AG04449 (cell line): Measurements from ENCODE around the gene HEATR5A.
"Not testable (repeated sequence)": the region's sequence is repeated elsewhere in the genome, so short reads cannot be mapped to it uniquely, and the experiment has no call there.

Source experiments
- CTCF ChIA-PET: fragments of 350-600 bp; formaldehyde crosslinking; extraction: SDS; loops from one replicate; lab custom pipeline; 2021; ENCODE audit warnings: antibody characterized with exemption; lab: Yijun Ruan, JAX
- POLR2A ChIA-PET: fragments of 400-600, 350-600 bp; formaldehyde crosslinking; extraction: SDS; loops from one replicate; lab custom pipeline; 2020; ENCODE audit warnings: antibody characterized with exemption, inconsistent platforms; lab: Yijun Ruan, JAX
- DNase-seq: peaks from one replicate; pipeline ENCODE4 v3.0.0-alpha.2; 2010; ENCODE audit warnings: low read depth, low spot score
- H3K4me3 ChIP-seq: 2 replicates; pipeline ENCODE4 v1.5.1; 2011; ENCODE audit warnings: low read depth, mild to moderate bottlenecking, control low read depth, low read length
- TF ChIP-seq, protein P1 (sequence below): IDR thresholded peaks from one replicate; pipeline ENCODE4 v1.5.1; 2011; ENCODE audit warnings: mild to moderate bottlenecking, moderate library complexity, low read length, control low read depth, inconsistent platforms; ENCODE audit not compliant: insufficient read depth; ENCODE audit errors: missing control alignments

Gene HEATR5A

DNA sequence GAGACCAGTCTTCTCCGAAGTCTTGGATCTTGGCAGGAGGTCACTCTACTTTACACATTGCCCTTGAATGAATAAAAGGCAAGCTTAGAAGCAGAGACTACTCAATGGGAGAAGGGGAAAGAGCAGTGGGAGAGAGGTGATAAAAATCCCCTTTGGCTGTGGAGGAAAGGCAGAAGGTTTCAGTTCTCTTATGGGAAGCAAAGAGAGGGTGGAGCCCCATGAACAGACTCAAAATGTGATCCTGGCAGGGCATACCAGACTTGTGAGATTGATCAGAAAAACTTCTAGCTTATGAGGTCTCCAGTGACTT is 163.2 kb downstream of the HEATR5A start:
- H3K4me3 ChIP-seq = no peak overlapping the region
- CTCF ChIA-PET = interaction anchor here (0.5 to 1.4 kb wide), 2 partner anchors 69 to 218 kb away, joined by 3 to 4 read pairs; no protein-coding TSS in a partner anchor
- TF ChIP-seq, protein P1, sequence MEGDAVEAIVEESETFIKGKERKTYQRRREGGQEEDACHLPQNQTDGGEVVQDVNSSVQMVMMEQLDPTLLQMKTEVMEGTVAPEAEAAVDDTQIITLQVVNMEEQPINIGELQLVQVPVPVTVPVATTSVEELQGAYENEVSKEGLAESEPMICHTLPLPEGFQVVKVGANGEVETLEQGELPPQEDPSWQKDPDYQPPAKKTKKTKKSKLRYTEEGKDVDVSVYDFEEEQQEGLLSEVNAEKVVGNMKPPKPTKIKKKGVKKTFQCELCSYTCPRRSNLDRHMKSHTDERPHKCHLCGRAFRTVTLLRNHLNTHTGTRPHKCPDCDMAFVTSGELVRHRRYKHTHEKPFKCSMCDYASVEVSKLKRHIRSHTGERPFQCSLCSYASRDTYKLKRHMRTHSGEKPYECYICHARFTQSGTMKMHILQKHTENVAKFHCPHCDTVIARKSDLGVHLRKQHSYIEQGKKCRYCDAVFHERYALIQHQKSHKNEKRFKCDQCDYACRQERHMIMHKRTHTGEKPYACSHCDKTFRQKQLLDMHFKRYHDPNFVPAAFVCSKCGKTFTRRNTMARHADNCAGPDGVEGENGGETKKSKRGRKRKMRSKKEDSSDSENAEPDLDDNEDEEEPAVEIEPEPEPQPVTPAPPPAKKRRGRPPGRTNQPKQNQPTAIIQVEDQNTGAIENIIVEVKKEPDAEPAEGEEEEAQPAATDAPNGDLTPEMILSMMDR = no peak
- POLR2A ChIA-PET = no interaction called here
- DNase-seq = no peak

DNA sequence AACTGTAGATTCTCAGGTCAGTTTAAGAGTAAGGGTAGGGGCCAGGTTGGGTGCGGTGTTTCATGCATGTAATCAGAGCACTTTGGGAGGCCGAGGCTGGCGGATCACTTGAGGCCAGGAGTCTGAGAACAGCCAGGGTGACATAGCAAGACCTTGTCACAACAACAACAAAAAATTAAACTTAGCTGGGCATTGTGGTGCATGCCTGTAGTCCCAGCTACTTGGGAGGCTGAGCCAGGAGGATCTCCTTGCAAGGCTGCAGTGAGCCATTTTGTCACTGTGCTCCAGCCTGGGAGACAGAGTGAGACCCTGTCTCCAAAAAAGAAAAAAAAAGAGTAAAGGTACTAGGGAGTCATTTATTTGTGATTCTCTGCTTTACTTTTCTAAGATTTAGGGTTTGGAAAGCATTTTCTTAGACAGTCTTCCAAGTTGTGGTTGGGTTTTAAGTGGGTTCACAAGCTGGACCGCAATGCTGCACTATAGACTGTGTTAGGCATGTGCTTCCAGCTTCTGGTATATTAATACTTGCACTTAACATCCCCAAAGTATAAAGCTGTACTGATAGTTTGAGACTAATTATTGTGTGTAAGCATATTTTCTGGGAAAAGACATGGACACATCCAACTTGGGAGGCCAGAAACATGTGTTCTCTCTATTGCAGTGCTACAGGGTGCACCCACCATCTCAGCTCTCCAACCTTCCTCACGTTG is 163.7 kb downstream of the HEATR5A start:
- H3K4me3 ChIP-seq = no peak overlapping the region
- TF ChIP-seq, protein P1 = no peak
- ChIA-PET CTCF (interaction anchor here (0.5 to 1.4 kb wide), 2 partner anchors 69 to 218 kb away, joined by 3 to 4 read pairs; no protein-coding TSS in a partner anchor), POLR2A (no interaction called here)
- no peak for DNase-seq

DNA sequence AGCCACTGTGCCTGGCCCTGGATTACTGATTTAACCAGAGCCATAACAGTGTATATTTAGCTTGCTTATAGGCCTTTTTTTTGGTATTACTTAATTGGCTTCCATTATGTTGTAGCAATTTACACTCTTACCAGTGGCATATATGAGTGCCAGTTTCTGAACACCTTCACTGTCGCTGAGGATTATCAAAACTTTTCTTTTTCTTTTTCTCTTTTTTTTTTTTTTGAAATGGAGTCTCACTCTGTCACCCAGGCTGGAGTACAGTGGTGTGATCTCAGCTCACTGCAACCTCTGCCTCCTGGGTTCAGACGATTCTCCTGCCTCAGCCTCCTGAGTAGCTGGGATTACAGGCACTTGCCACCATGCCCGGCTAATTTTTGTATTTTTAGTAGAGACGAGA is 164.4 kb downstream of the HEATR5A start:
- H3K4me3 ChIP-seq, POLR2A ChIA-PET, DNase-seq: not testable (repeated sequence)
- CTCF ChIA-PET = interaction anchor here (0.9 kb wide), 1 partner anchor 47 kb away, joined by 4 read pairs; no protein-coding TSS in a partner anchor

DNA sequence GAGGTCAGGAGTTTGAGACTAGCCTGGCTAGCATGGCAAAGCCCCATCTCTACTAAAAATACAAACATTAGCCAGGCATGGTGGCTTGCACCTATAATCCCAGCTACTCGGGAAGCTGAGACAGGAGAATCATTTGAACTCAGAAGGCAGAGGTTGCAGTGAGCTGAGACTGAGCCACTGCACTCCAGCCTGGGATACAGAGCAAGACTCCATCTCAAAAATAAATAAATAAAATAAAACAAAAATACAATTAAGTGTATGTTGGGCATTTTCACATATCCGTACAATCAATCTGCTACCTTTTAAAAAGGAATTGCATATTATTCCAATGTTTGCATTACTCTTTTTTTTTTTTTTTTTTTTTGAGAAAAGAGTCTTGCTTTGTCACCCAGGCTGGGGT is 165.1 kb downstream of the HEATR5A start:
- POLR2A ChIA-PET = no interaction called here
- DNase-seq = no peak
- TF ChIP-seq, protein P1 = no peak
- H3K4me3 ChIP-seq = no peak overlapping the region
- CTCF ChIA-PET = interaction anchor here (0.9 kb wide), 1 partner anchor 47 kb away, joined by 4 read pairs; no protein-coding TSS in a partner anchor

DNA sequence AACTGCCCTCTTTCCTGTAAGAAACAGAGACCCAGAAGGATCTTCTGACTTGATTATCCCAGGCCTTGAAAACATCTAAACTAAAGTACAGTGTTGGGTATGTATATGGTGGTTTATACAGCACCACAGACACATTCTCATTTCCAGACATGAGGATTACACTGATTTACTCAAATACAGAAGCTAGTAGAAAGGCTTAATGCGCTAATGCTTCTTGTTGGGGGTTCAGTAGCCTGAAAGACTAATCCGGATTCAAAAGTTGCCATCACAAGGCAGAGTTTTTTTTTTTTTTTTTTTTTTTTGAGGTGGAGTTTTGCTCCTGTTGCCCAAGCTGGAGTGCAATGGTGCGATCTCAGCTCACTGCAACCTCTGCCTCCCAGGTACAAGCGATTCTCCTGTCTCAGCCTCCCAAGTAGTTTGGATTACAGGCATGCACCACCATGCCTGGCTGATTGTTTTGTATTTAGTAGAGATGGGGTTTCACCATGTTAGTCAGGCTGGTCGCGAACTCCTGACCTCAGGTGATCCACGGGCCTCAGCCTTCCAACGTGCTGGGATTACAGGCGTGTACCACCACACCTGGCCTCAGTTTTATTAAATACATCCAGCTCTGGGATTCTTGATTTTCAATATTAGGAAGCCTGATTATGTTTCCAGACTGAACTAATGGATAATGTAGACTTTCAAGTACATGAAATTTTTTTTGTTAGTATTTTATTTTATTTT is 166.4 kb downstream of the HEATR5A start:
- POLR2A ChIA-PET = no interaction called here
- no peak for DNase-seq
- TF ChIP-seq, protein P1 = no peak
- H3K4me3 ChIP-seq = no peak overlapping the region
- CTCF ChIA-PET = interaction anchor here (0.8 to 2.1 kb wide), 2 partner anchors 9 to 13 kb away, joined by 4 to 7 read pairs; no protein-coding TSS in a partner anchor

DNA sequence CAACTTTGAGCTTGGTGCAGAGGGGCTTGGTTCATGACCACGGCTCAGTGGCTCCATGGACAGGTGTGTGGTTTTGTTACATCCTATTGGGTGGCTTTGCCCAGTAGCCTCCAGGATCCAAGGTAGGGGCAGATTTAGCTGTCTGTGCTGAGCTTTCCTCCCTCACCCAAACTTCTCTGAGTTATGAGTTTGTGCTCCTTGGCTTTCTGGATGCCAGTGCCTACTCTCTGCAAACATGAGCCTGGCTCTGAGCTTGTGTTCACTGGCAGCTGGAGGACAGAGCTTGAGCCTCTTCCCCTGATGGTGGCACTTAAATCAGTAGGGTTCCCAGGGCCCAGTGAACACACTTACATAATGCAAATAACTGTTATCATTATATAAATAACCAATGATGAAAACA is 167.5 kb downstream of the HEATR5A start:
- no peak for DNase-seq
- ChIA-PET CTCF (interaction anchor here (2.1 kb wide), 1 partner anchor 10 kb away, joined by 7 read pairs; no protein-coding TSS in a partner anchor), POLR2A (no interaction called here)
- TF ChIP-seq, protein P1 = no peak
- no peak overlapping the region for H3K4me3 ChIP-seq
